Measurements from ENCODE around the gene ARHGAP15. TPM values are rescaled to one million over a fixed set of nuclear protein-coding genes. Genes with fewer than 3 reads are reported as not detected.

Gene ARHGAP15
- total RNA-seq, 1 experiment from 2014 or later, result not detected

- Histone ChIP-seq H3K36me3 (no peaks in the 10 kb centered on the region), H3K27ac (no peak overlapping the region), H3K27me3 (replicated peaks) (no peaks in the 10 kb centered on the region), H3K4me1 (replicated peaks) (peaks cover 9% of the 10 kb centered on the region), H3K9me3 (replicated peaks) (no peaks in the 10 kb centered on the region), H3K4me3 (no peak overlapping the region)
- DNase-seq (ENCODE audit: low read depth in 1 of 2, low spot score in 2 of 2), result no peak
Measured at GRCh38 chr2:143726151-143726845, 597.1 kb downstream of the ARHGAP15 start.

- H3K4me1 ChIP-seq (replicated peaks), result peaks cover 9% of the 10 kb centered on the region
- DNase-seq (ENCODE audit: low read depth in 1 of 2, low spot score in 2 of 2), result no peak
- H3K27ac ChIP-seq, result no peak overlapping the region
- no peak overlapping the region for H3K4me3 ChIP-seq
- H3K36me3 ChIP-seq, result no peaks in the 10 kb centered on the region
- H3K9me3 ChIP-seq (replicated peaks), result no peaks in the 10 kb centered on the region
- H3K27me3 ChIP-seq (replicated peaks), result no peaks in the 10 kb centered on the region
Measured at GRCh38 chr2:143728498-143728897, 599.3 kb downstream of the ARHGAP15 start.

GRCh38 chr2:143729296-143729814 is 600.1 kb downstream of the ARHGAP15 start:
- Histone ChIP-seq H3K4me3 (no peak overlapping the region), H3K9me3 (replicated peaks) (no peaks in the 10 kb centered on the region), H3K27ac (peak overlapping the region; percentile 76; the same call in 1 of the 2 replicates), H3K4me1 (replicated peaks) (peaks cover 9% of the 10 kb centered on the region), H3K36me3 (no peaks in the 10 kb centered on the region), H3K27me3 (replicated peaks) (no peaks in the 10 kb centered on the region)
- DNase-seq (ENCODE audit: low read depth in 1 of 2, low spot score in 2 of 2), result no peak

GRCh38 chr2:143730155-143730952 is 601.1 kb downstream of the ARHGAP15 start:
- Histone ChIP-seq H3K4me3 (no peak overlapping the region), H3K9me3 (replicated peaks) (no peaks in the 10 kb centered on the region), H3K27me3 (replicated peaks) (no peaks in the 10 kb centered on the region), H3K4me1 (replicated peaks) (peaks cover 9% of the 10 kb centered on the region), H3K27ac (peak overlapping the region; percentile 76), H3K36me3 (no peaks in the 10 kb centered on the region)
- peak in 1 of 2 experiments; percentile 46 for DNase-seq (ENCODE audit: low read depth in 1 of 2, low spot score in 2 of 2)

GRCh38 chr2:143730953-143731260 is 601.7 kb downstream of the ARHGAP15 start:
- Histone ChIP-seq H3K4me3 (no peak overlapping the region), H3K27ac (no peak overlapping the region), H3K4me1 (replicated peaks) (peaks cover 9% of the 10 kb centered on the region), H3K9me3 (replicated peaks) (no peaks in the 10 kb centered on the region), H3K36me3 (no peaks in the 10 kb centered on the region), H3K27me3 (replicated peaks) (no peaks in the 10 kb centered on the region)
- no peak for DNase-seq (ENCODE audit: low read depth in 1 of 2, low spot score in 2 of 2)

- no peak for DNase-seq (ENCODE audit: low read depth in 1 of 2, low spot score in 2 of 2)
- H3K27ac ChIP-seq, result no peak overlapping the region
- H3K4me1 ChIP-seq (replicated peaks), result peaks cover 9% of the 10 kb centered on the region
- H3K36me3 ChIP-seq, result no peaks in the 10 kb centered on the region
- no peak overlapping the region for H3K4me3 ChIP-seq
- no peaks in the 10 kb centered on the region for H3K27me3 ChIP-seq (replicated peaks)
- no peaks in the 10 kb centered on the region for H3K9me3 ChIP-seq (replicated peaks)
Measured at GRCh38 chr2:143732076-143732475, 602.9 kb downstream of the ARHGAP15 start.

GRCh38 chr2:143732871-143733270 is 603.7 kb downstream of the ARHGAP15 start:
- no peak for DNase-seq (ENCODE audit: low read depth in 1 of 2, low spot score in 2 of 2)
- Histone ChIP-seq H3K4me1 (replicated peaks) (peaks cover 9% of the 10 kb centered on the region), H3K36me3 (no peaks in the 10 kb centered on the region), H3K4me3 (no peak overlapping the region), H3K27ac (no peak overlapping the region), H3K9me3 (replicated peaks) (no peaks in the 10 kb centered on the region), H3K27me3 (replicated peaks) (no peaks in the 10 kb centered on the region)

GRCh38 chr2:143734507-143734906 is 605.3 kb downstream of the ARHGAP15 start:
- Histone ChIP-seq H3K4me1 (replicated peaks) (peaks cover 9% of the 10 kb centered on the region), H3K27me3 (replicated peaks) (no peaks in the 10 kb centered on the region), H3K27ac (no peak overlapping the region), H3K4me3 (no peak overlapping the region), H3K36me3 (no peaks in the 10 kb centered on the region), H3K9me3 (replicated peaks) (no peaks in the 10 kb centered on the region)
- DNase-seq (ENCODE audit: low read depth in 1 of 2, low spot score in 2 of 2), result no peak

- H3K27me3 ChIP-seq (replicated peaks), result no peaks in the 10 kb centered on the region
- H3K36me3 ChIP-seq, result no peaks in the 10 kb centered on the region
- no peaks in the 10 kb centered on the region for H3K9me3 ChIP-seq (replicated peaks)
- H3K4me1 ChIP-seq (replicated peaks), result no peaks in the 10 kb centered on the region
- no peak for DNase-seq (ENCODE audit: low read depth in 1 of 2, low spot score in 2 of 2)
- no peak overlapping the region for H3K27ac ChIP-seq
- H3K4me3 ChIP-seq, result no peak overlapping the region
Measured at GRCh38 chr2:143736904-143737303, 607.7 kb downstream of the ARHGAP15 start.

GRCh38 chr2:143740431-143740830 is 611.2 kb downstream of the ARHGAP15 start:
- H3K27me3 ChIP-seq (replicated peaks), result no peaks in the 10 kb centered on the region
- no peaks in the 10 kb centered on the region for H3K9me3 ChIP-seq (replicated peaks)
- no peak overlapping the region for H3K4me3 ChIP-seq
- no peak for DNase-seq (ENCODE audit: low read depth in 1 of 2, low spot score in 2 of 2)
- 0 out of 2 replicates have a peak, but pooled peaks cover 7% of the 10 kb centered on the region for H3K4me1 ChIP-seq (replicated peaks)
- no peak overlapping the region for H3K27ac ChIP-seq
- no peaks in the 10 kb centered on the region for H3K36me3 ChIP-seq

GRCh38 chr2:143741205-143741604 is 612.0 kb downstream of the ARHGAP15 start:
- H3K9me3 ChIP-seq (replicated peaks), result no peaks in the 10 kb centered on the region
- H3K36me3 ChIP-seq, result no peaks in the 10 kb centered on the region
- DNase-seq (ENCODE audit: low read depth in 1 of 2, low spot score in 2 of 2), result no peak
- no peak overlapping the region for H3K27ac ChIP-seq
- no peaks in the 10 kb centered on the region for H3K27me3 ChIP-seq (replicated peaks)
- 0 out of 2 replicates have a peak, but pooled peaks cover 7% of the 10 kb centered on the region for H3K4me1 ChIP-seq (replicated peaks)
- no peak overlapping the region for H3K4me3 ChIP-seq

- no peak for DNase-seq (ENCODE audit: low read depth in 1 of 2, low spot score in 2 of 2)
- 0 out of 2 replicates have a peak, but pooled peaks cover 7% of the 10 kb centered on the region for H3K4me1 ChIP-seq (replicated peaks)
- H3K9me3 ChIP-seq (replicated peaks), result no peaks in the 10 kb centered on the region
- no peak overlapping the region for H3K4me3 ChIP-seq
- H3K27ac ChIP-seq, result no peak overlapping the region
- no peaks in the 10 kb centered on the region for H3K27me3 ChIP-seq (replicated peaks)
- H3K36me3 ChIP-seq, result no peaks in the 10 kb centered on the region
Measured at GRCh38 chr2:143742581-143742980, 613.4 kb downstream of the ARHGAP15 start.

- no peak overlapping the region for H3K4me3 ChIP-seq
- no peak overlapping the region for H3K27ac ChIP-seq
- H3K9me3 ChIP-seq (replicated peaks), result no peaks in the 10 kb centered on the region
- no peaks in the 10 kb centered on the region for H3K27me3 ChIP-seq (replicated peaks)
- H3K36me3 ChIP-seq, result no peaks in the 10 kb centered on the region
- DNase-seq (ENCODE audit: low read depth in 1 of 2, low spot score in 2 of 2), result peak in 1 of 2 experiments; percentile 21
- H3K4me1 ChIP-seq (replicated peaks), result 0 out of 2 replicates have a peak, but pooled peaks cover 7% of the 10 kb centered on the region
Measured at GRCh38 chr2:143744114-143744513, 614.9 kb downstream of the ARHGAP15 start.

GRCh38 chr2:143745060-143745459 is 615.8 kb downstream of the ARHGAP15 start:
- Histone ChIP-seq H3K4me3 (no peak overlapping the region), H3K9me3 (replicated peaks) (no peaks in the 10 kb centered on the region), H3K36me3 (no peaks in the 10 kb centered on the region), H3K4me1 (replicated peaks) (0 out of 2 replicates have a peak, but pooled peaks cover 7% of the 10 kb centered on the region), H3K27me3 (replicated peaks) (no peaks in the 10 kb centered on the region), H3K27ac (no peak overlapping the region)
- DNase-seq (ENCODE audit: low read depth in 1 of 2, low spot score in 2 of 2), result no peak
